Activated CD4-positive, alpha-beta memory T cell treated with anti-CD3 and anti-CD28 coated beads, Interleukin-2, amount 10 ng/mL, durations not matched to agents 7 days and 5 days (primary cell): Measurements from ENCODE around the gene HOXA2. TPM values are rescaled to one million over a fixed set of nuclear protein-coding genes. Genes with fewer than 3 reads are reported as not detected.

ENCODE experiments used
- CTCF ChIA-PET: fragments of 350-600 bp; sonication (Branson Sonifier 250); formaldehyde crosslinking; loops from one replicate; lab custom pipeline; 2021; ENCODE audit warnings: antibody characterized with exemption, inconsistent platforms; lab: Charles Lee
- POLR2A ChIA-PET: fragments of 350-600 bp; sonication (Branson Sonifier 250); formaldehyde crosslinking; loops from one replicate; lab custom pipeline; 2021; ENCODE audit warnings: antibody characterized with exemption; lab: Charles Lee
- DNase-seq: peaks from one replicate; pipeline ENCODE4 v3.0.0-alpha.2; 2020
- H3K27ac Mint-ChIP-seq: one replicate; pipeline ENCODE4 v1.8.0; 2021; ENCODE audit warnings: mild to moderate bottlenecking, mixed read lengths
- H3K27me3 Mint-ChIP-seq: one replicate; pipeline ENCODE4 v1.8.0; 2021; ENCODE audit warnings: mixed read lengths
- H3K36me3 Mint-ChIP-seq: one replicate; pipeline ENCODE4 v1.8.0; 2021; ENCODE audit warnings: low read depth, mixed read lengths
- H3K4me1 Mint-ChIP-seq: one replicate; pipeline ENCODE4 v1.8.0; 2021; ENCODE audit warnings: mixed read lengths
- H3K4me3 Mint-ChIP-seq: one replicate; pipeline ENCODE4 v1.8.0; 2021; ENCODE audit warnings: mild to moderate bottlenecking, mixed read lengths
- H3K9me3 Mint-ChIP-seq: one replicate; pipeline ENCODE4 v1.8.0; 2021; ENCODE audit warnings: mixed read lengths
- total RNA-seq, 2 experiments: library from RNA; stranded (reverse); gene quantifications; one replicate each; pipeline ENCODE4 v1.2.3, GENCODE V29; 2021

The HOXA2 gene
- not detected for total RNA-seq

- Mint-ChIP-seq H3K27me3 (peaks cover 64% of the 10 kb centered on the region), H3K36me3 (peaks cover 8% of the 10 kb centered on the region), H3K4me1 (peaks cover 6% of the 10 kb centered on the region), H3K9me3 (no peaks in the 10 kb centered on the region), H3K4me3 (no peak within 1 kb of the TSS), H3K27ac (no peak within 1 kb of the TSS)
- ChIA-PET POLR2A (no interaction called here), CTCF (no interaction called here)
- no peak for DNase-seq
These were observed at the start of gene HOXA2 for GRCh38 chr7:27102581-27103442. HOXA2 (minus strand) TSS chr7:27102683; CDS start chr7:27102500, 183 bp downstream.

DNA sequence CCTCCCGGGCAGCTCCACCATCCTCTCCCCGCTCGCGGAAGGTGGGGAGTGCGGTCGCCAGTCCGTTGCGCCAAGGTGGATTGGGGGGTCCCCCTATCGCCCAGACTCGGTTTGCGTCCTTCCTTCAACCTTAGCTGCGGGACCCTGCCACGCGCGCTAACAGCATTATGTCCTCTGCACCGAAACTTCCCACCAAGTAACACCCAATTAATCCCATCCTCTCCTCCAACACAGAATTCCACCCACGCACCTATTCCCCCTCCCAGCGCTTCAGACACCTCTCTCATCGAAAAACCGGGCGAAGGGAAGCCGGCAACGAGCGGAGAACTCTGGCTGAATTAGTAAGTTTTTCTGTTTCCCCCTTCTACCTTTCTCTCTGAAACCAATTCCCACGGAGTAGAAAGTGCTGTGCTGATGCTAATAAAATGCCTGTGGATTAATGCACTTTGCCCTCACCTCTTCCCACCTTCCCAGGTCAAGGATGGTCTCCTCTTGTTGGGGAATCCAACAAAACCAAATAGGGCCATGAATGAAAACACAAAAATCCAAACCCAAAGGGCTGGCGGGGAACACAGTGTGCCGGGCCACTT lies 49.0 kb upstream of the HOXA2 start:
- Mint-ChIP-seq H3K27ac (peak overlapping the region; percentile 42), H3K4me3 (peak overlapping the region; percentile 38), H3K27me3 (peaks cover 89% of the 10 kb centered on the region), H3K36me3 (peaks cover 8% of the 10 kb centered on the region), H3K9me3 (no peaks in the 10 kb centered on the region), H3K4me1 (peaks cover 23% of the 10 kb centered on the region)
- no peak for DNase-seq
- ChIA-PET POLR2A (interaction anchor here (1.0 to 2.0 kb wide), 2 partner anchors 10 to 32 kb away, joined by 3 to 7 read pairs; no protein-coding TSS in a partner anchor), CTCF (interaction anchor here (0.6 to 3.1 kb wide), 10 partner anchors 10 to 470 kb away, joined by 3 to 16 read pairs (median 6); no protein-coding TSS in a partner anchor)

DNA sequence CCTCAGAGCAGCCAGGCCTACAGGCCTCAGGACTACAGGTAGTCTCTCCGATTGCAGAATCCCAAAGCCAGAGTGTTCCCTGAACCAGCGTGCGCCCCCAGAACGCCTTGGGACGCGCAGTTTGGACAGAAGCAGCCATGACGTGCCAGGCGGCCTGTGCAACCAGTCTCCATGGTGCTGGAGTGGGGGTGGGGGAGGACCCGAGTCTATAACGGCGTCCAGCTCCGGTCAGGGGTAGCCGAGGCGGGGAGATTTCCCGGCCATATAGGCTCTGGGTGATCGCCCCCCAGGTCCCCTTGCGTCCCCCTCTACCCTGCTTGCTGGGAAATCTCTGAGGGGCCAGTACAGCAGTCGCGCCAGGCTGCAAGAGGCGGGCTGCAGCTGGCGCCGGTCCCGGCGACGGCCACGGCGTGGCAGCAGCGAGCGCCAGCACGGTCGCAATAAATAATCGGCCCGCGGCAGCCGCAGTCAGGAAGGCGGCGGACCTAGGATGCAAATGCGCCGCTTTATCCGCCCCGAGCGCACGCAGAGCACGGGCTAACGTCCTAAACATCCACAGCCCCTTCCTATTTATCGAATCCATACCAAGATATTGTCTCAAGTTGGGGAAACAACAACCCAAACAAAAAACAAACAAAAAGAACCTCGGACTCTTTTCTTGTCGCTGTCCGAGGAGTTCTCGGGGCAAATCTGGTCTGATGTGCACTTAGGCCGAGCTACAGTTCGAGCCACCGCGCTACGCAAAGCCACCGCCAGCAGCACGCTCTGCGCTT lies 48.3 kb upstream of the HOXA2 start:
- ChIA-PET POLR2A (interaction anchor here (1.0 to 2.0 kb wide), 2 partner anchors 10 to 33 kb away, joined by 3 to 7 read pairs; no protein-coding TSS in a partner anchor), CTCF (interaction anchor here (0.6 to 3.1 kb wide), 13 partner anchors 9 to 1258 kb away, joined by 3 to 16 read pairs (median 6); no protein-coding TSS in a partner anchor)
- no peaks in the 10 kb centered on the region for H3K9me3 Mint-ChIP-seq
- peaks cover 23% of the 10 kb centered on the region for H3K4me1 Mint-ChIP-seq
- H3K27me3 Mint-ChIP-seq = peaks cover 89% of the 10 kb centered on the region
- peak; percentile 63 for DNase-seq
- H3K36me3 Mint-ChIP-seq = peaks cover 8% of the 10 kb centered on the region
- peak overlapping the region; percentile 38 for H3K4me3 Mint-ChIP-seq
- H3K27ac Mint-ChIP-seq = peak overlapping the region; percentile 42

- peaks cover 5% of the 10 kb centered on the region for H3K36me3 Mint-ChIP-seq
- H3K27ac Mint-ChIP-seq = no peak overlapping the region
- H3K4me3 Mint-ChIP-seq = no peak overlapping the region
- ChIA-PET POLR2A (interaction anchor here (1.0 to 2.0 kb wide), 3 partner anchors 11 to 33 kb away, joined by 3 to 7 read pairs (median 5); no protein-coding TSS in a partner anchor), CTCF (interaction anchor here (0.6 to 3.1 kb wide), 16 partner anchors 9 to 1288 kb away, joined by 3 to 16 read pairs (median 5); partner anchors contain the start of gene HOXA11)
- no peaks in the 10 kb centered on the region for H3K9me3 Mint-ChIP-seq
- no peak for DNase-seq
- peaks cover 19% of the 10 kb centered on the region for H3K4me1 Mint-ChIP-seq
- peaks cover 81% of the 10 kb centered on the region for H3K27me3 Mint-ChIP-seq
These were observed 47.5 kb upstream of the HOXA2 start for GRCh38 chr7:27149842-27150567.

GRCh38 chr7:27148756-27149641 lies 46.5 kb upstream of the HOXA2 start:
- Mint-ChIP-seq H3K9me3 (no peaks in the 10 kb centered on the region), H3K27me3 (peaks cover 71% of the 10 kb centered on the region), H3K4me3 (no peak overlapping the region), H3K4me1 (peaks cover 16% of the 10 kb centered on the region), H3K36me3 (peaks cover 5% of the 10 kb centered on the region), H3K27ac (no peak overlapping the region)
- DNase-seq = no peak
- CTCF ChIA-PET = interaction anchor here (0.6 to 3.1 kb wide), 12 partner anchors 8 to 1287 kb away, joined by 3 to 16 read pairs (median 6); partner anchors contain the start of gene HOXA11
- POLR2A ChIA-PET = interaction anchor here (1.0 kb wide), 1 partner anchor 23 kb away, joined by 5 read pairs; no protein-coding TSS in a partner anchor

- CTCF ChIA-PET = interaction anchor here (1.1 to 3.1 kb wide), 4 partner anchors 11 to 1255 kb away, joined by 3 to 12 read pairs (median 7); no protein-coding TSS in a partner anchor
- no peak overlapping the region for H3K27ac Mint-ChIP-seq
- H3K4me3 Mint-ChIP-seq = no peak overlapping the region
- H3K36me3 Mint-ChIP-seq = peaks cover 5% of the 10 kb centered on the region
- POLR2A ChIA-PET = no interaction called here
- peaks cover 16% of the 10 kb centered on the region for H3K4me1 Mint-ChIP-seq
- peaks cover 63% of the 10 kb centered on the region for H3K27me3 Mint-ChIP-seq
- no peak for DNase-seq
- no peaks in the 10 kb centered on the region for H3K9me3 Mint-ChIP-seq
These were observed 45.7 kb upstream of the HOXA2 start for GRCh38 chr7:27148031-27148755.

DNA sequence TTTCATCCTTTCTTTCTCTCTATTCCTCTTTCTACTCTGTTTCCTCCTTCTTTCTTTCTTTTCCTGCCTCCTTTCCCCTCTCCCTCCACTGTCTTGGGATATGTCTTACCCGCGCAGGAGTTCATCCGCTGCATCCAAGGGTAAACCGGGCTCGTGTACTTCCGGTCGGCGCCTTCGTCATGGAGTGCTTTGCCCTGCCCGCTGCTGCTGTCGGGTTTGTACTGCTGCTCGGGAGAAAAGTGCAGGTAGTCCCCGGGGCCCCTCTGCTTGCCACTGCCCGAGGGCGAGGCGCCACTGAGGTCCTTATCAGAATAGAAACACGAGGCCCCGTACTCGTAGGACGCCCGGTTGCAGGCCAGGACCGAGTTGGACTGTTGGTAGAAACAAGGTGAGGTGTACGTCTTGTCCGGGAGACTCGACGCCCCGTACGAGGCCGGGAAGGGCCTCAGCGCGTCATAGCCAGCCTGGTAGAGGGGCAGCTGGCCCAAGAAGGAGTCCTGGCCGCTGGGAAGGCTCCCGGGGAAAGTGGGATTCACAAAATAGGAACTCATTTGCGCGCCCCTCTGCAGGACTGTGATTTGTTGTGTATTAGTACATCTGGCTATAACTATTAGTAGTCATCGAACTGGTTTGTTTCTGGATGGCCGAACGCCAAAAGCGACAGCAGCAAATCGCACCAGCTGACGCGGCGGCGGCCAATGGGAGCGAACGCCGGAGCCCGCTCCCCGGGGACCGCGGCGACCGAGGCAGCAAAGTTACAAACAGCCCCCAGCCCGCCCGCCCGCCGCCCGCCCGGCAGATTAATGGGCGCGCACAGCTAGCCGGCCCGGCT lies 44.9 kb upstream of the HOXA2 start, which contains the start of gene HOXA6:
Gene HOXA6 (minus strand): TSS at position 576 of the 832 bp plus-strand sequence. CDS start 25 bp downstream, at position 551.
- H3K27ac Mint-ChIP-seq = no peak within 1 kb of the TSS
- no peaks in the 10 kb centered on the region for H3K9me3 Mint-ChIP-seq
- H3K36me3 Mint-ChIP-seq = peaks cover 5% of the 10 kb centered on the region
- peaks cover 16% of the 10 kb centered on the region for H3K4me1 Mint-ChIP-seq
- ChIA-PET POLR2A (no interaction called here), CTCF (no interaction called here)
- peaks cover 58% of the 10 kb centered on the region for H3K27me3 Mint-ChIP-seq
- H3K4me3 Mint-ChIP-seq = no peak within 1 kb of the TSS
- DNase-seq = no peak

DNA sequence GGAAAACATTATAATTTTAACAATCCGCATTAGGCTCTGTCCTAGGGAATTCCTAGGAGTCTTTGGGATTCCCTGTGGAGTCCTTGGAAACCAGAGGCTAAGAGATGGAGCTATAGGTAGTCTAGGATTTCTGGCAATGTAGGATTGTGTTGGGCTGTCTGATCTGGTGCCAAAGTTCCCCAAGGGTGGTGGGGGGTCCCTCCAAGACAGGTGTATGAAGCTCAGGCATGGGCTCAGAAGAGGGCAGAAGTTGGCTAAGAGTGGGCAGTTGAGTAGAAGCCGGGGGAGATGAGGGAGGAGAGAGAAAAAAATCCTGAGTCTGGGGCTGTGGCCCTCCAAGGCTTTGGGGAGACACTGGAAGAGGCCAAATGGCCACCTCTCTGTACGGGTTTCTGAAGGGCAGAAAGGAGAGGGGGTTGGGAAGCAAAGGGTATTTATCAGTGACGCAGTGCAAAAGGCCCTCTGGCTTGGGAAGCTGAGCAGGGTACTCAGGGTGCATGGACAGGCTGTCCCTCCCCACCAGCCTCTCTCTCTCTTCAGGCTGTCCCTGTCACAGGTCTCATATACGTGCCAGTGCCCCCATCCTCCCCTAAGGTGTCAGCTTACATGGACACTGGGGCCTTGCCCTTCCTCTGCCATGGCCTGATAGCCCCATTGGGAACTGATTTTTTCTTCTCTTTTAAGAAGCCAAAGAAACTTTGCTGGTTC lies 44.2 kb upstream of the HOXA2 start:
- no peak overlapping the region for H3K4me3 Mint-ChIP-seq
- peaks cover 3% of the 10 kb centered on the region for H3K36me3 Mint-ChIP-seq
- H3K27ac Mint-ChIP-seq = no peak overlapping the region
- ChIA-PET POLR2A (no interaction called here), CTCF (no interaction called here)
- H3K9me3 Mint-ChIP-seq = no peaks in the 10 kb centered on the region
- H3K4me1 Mint-ChIP-seq = peaks cover 12% of the 10 kb centered on the region
- DNase-seq = no peak
- peaks cover 50% of the 10 kb centered on the region for H3K27me3 Mint-ChIP-seq

DNA sequence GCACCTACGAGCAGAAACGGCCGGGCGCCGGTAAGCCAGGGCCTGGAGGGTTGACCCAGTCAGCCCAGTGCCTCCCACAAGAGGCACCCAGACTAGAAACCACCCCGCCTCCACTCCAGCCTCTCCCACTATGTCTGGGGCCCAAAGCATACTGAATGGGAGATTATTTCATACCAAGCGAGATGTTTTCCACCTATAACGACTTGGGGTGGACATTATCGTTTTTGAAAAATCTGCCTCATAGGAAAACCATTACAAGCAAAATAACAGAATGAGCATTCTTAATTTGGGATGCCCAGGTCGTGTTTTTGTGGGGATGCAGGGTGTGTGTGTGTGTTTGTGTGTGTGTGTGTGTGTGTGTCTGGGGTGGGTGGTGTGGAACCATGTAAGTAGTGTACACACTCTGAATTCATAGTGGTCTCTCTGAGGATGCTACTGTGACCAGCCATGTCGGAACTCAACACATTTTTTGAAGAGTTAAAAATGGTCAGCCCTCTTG lies 43.5 kb upstream of the HOXA2 start:
- Mint-ChIP-seq H3K4me3 (no peak overlapping the region), H3K27me3 (peaks cover 43% of the 10 kb centered on the region), H3K36me3 (no peaks in the 10 kb centered on the region), H3K9me3 (no peaks in the 10 kb centered on the region), H3K27ac (no peak overlapping the region), H3K4me1 (peaks cover 5% of the 10 kb centered on the region)
- ChIA-PET POLR2A (no interaction called here), CTCF (no interaction called here)
- no peak for DNase-seq
